ENCODE data around the gene CRYBG1.

GRCh38 chr6:106381223-106381622, 20.7 kb downstream of the CRYBG1 start:
- TF ChIP-seq EZH2 (IDR thresholded peaks at IDR 0.05; ENCODE audit: low read length, unreplicated experiment): no peak
- TF ChIP-seq CTCF (conservative IDR thresholded peaks at IDR 0.05; ENCODE audit: low read depth, low read length): no peak
- no peak for TF ChIP-seq EZH2phosphoT487 (IDR thresholded peaks at IDR 0.05; ENCODE audit: borderline replicate concordance, low read length)

Measured in PC-3 (cell line).